Astrocyte of the cerebellum (primary cell): Measurements from ENCODE around the gene STK25.
"Not testable (repeated sequence)": the region's sequence is repeated elsewhere in the genome, so short reads cannot be mapped to it uniquely, and the experiment has no call there.

Source experiments
- DNase-seq: peaks from one replicate; pipeline ENCODE4 v3.0.0-alpha.2; 2011; ENCODE audit warnings: low read depth
- H3K4me3 ChIP-seq: 2 replicates; pipeline ENCODE4 v1.5.1; 2011; ENCODE audit warnings: mild to moderate bottlenecking, low read depth, low read length, moderate library complexity
- CTCF ChIP-seq: IDR thresholded peaks from 2 replicates; pipeline ENCODE4 v1.5.1; 2012; ENCODE audit warnings: low read length, low read depth, moderate library complexity, mild to moderate bottlenecking; ENCODE audit errors: missing control alignments
- in situ Hi-C: cut with HindIII; loops from 2 replicates; pipeline ENCODE4 v1.10.0; 2017; ENCODE audit warnings: low sequenced_read_pairs

The STK25 gene

DNA sequence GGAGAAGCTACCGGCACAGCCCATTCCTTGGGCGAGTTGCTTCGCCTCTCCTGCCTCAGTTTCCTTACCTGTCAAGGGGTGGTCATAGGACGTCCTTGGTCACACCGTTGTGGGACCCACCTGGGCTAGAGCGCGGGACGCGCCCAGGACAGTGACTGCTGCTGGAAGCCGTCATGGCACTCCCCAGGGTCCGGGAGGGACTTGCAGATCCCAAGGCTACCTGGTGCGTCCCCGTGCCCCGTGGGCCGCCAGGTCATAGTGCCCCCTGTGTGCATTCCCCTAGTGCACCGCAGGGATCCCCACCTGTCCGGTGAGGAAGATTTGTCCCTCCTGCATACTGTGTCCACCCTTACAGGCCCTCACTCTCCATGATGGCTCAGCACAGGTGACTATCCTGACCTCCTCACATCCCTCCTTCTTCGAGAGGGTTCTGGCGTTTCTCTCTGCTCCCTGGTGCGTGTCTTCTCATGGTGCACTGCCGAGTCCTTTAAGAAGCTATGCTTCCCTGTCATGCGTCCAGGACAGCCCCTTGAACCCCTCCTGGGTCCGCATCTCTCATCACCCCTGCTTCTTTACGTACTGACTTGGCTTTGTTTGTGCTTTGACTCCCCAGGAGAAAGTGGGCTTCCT lies 886 bp upstream of the STK25 start:
- H3K4me3 ChIP-seq: peak overlapping the region; percentile 83
- no peak for TF ChIP-seq CTCF
- in situ Hi-C loops: no loop called here
- no peak for DNase-seq

DNA sequence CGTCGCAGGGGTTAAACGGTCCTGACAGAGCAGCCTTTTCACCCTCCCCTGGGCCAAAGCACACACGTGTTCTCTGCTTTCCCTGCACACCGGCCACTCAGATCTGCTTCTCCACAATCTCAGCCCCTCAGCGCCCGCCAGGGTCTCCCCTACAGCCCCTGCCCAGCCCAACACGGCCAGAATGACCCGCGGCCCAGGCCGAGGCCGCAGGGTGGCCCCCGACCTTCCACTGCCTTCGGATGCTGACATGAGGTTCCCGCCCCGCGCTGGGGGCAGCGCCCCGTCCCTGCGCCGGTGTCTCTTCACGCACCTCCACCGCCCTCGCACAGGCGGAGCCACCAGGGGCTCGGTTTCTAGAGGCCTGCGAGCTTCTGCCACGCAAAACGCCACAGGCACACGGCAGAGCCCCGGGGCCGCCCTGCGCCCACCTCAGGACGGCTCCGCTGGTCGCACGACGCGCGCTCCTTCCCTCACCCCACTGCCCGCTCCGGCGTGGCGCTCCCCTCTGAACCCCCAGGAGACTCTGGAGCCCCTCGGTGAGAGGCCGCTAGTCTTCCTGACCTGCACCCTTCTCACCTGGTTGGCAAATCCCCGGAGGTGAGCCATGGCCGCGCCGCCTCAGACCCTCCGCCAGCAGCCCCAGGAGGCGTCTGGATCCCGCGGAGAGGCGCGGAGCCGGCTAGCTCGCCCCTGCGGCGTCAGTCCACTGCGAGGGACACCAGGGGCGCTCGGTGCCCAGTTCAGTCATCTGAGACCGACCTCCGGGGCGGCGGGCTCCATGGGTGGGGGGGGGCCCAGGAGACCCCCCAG lies 749 bp downstream of the STK25 start:
- H3K4me3 ChIP-seq: peak overlapping the region; percentile 83
- no peak for DNase-seq
- TF ChIP-seq CTCF: no peak
- in situ Hi-C loops: no loop called here

DNA sequence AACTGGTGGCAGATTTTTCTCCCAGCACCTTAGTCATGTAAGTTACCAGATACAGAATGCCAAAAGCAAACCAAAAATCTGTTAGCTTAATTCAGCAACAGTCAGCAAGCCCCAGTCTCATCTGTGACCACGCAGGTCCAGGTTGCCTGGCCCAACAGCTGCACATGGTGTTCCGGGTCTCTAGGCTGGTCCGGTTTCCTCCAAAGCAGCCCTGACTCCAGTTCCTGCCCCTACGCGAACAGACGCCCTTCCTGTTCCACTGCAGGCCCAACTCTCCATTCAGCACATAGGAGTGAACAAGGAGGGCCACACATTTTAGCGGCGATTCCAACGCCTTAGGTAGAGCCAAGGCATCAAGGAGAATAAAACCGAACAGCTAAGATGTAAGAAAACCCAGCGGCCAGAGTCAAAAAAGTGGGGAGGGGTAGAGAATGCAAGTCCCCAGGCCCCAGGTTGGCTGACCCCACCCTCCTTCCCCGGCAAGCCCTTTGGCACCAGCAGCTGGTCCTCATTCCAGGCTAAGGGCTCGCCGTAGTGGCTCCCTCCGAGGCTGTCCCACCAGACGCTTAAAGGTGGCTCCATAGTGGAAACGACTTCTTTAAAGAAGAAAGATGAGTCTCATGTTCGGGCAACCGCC lies 1.5 kb downstream of the STK25 start:
- in situ Hi-C loops: no loop called here
- no peak for DNase-seq
- TF ChIP-seq CTCF: no peak
- peak overlapping the region; percentile 83 for H3K4me3 ChIP-seq

DNA sequence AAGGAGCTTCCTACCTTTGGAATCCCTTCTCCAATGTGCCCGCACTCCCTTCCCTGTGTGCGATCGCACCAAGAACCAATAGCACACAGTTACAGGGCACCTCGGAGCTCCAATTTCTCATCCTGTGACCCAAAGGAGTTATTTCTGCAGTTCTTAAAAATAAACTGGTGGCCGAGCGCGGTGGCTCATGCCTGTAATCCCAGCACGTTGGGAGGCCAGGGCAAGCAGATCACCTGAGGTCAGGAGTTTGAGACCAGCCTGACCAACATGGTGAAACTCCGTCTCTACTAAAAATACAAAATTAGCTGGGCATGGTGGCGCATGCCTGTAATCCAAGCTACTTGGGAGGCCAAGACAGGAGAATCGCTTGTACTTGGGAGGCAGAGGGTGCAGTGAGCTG lies 2.1 kb downstream of the STK25 start:
- DNase-seq, H3K4me3 ChIP-seq, in situ Hi-C loops: not testable (repeated sequence)

- no peak overlapping the region for H3K4me3 ChIP-seq
- in situ Hi-C loops: no loop called here
- no peak for DNase-seq
- TF ChIP-seq CTCF: no peak
Measured at GRCh38 chr2:241505781-241506201, 2.6 kb downstream of the STK25 start.

DNA sequence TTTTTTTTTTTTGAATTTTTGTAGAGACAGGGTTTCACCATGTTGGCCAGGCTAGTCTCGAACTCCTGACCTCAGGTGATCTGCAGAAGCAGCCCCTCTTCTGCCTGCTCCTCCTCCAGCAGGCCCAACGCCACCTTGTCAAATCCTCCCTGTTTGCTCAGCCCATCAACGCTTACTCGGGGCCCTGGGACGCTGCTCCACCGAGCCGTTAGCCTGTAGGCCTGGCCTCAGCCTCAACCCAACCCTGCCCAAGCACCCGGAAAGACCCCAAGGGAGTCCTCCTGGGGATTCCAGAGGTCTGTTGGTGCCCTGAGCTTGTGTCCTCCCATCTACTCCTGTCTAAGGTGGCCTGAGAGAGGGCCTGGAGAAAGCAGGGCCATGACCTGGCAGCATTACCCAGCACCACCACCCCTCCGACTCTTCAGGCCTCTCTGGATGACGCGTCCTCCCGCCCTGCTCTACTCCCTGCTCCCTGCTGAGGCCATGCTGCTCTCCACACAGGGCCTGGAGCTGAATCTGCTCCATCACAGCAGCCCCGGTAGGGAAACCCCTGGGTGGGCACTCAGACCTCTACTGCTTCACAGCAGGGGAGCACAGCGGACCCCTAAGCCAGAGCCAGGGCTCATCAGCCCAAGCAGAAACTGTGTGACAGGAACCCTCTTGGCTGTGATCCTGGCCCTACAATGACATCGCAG lies 3.2 kb downstream of the STK25 start:
- TF ChIP-seq CTCF: no peak
- H3K4me3 ChIP-seq: no peak overlapping the region
- in situ Hi-C loops: no loop called here
- no peak for DNase-seq
